ENCODE measurements around the gene ITLN2.
"Not testable (repeated sequence)": the region's sequence is repeated elsewhere in the genome, so short reads cannot be mapped to it uniquely, and the experiment has no call there.

GRCh38 chr1:160936666-160937065 lies 17.9 kb downstream of the ITLN2 start:
- TF ChIP-seq, protein P1, sequence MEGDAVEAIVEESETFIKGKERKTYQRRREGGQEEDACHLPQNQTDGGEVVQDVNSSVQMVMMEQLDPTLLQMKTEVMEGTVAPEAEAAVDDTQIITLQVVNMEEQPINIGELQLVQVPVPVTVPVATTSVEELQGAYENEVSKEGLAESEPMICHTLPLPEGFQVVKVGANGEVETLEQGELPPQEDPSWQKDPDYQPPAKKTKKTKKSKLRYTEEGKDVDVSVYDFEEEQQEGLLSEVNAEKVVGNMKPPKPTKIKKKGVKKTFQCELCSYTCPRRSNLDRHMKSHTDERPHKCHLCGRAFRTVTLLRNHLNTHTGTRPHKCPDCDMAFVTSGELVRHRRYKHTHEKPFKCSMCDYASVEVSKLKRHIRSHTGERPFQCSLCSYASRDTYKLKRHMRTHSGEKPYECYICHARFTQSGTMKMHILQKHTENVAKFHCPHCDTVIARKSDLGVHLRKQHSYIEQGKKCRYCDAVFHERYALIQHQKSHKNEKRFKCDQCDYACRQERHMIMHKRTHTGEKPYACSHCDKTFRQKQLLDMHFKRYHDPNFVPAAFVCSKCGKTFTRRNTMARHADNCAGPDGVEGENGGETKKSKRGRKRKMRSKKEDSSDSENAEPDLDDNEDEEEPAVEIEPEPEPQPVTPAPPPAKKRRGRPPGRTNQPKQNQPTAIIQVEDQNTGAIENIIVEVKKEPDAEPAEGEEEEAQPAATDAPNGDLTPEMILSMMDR (IDR thresholded peaks at IDR 0.05): not testable (repeated sequence)
- TF ChIP-seq POLR2A (IDR thresholded peaks at IDR 0.05): not testable (repeated sequence)
